H1 (cell line): ENCODE results near the gene ARRB1. TPM values are rescaled to one million over a fixed set of nuclear protein-coding genes. Genes with fewer than 3 reads are reported as not detected.

Experiments used
- CTCF ChIA-PET: fragments of 300-600 bp; sonication (Branson Sonifier 250); formaldehyde crosslinking; loops from one replicate; lab custom pipeline; 2021; ENCODE audit not compliant: partially characterized antibody; lab: Charles Lee
- POLR2A ChIA-PET: fragments of 300-600 bp; sonication (Branson Sonifier 250); formaldehyde crosslinking; loops from one replicate; lab custom pipeline; 2021; ENCODE audit warnings: inconsistent platforms; ENCODE audit not compliant: partially characterized antibody; lab: Charles Lee
- DNase-seq, 2 experiments: peaks; one replicate each; pipeline versions ENCODE4 v3.0.0 to v3.0.0-alpha.2; 2010 to 2022; ENCODE audit warnings: low spot score in 2 of 2, low read depth in 1 of 2, mixed read lengths in 1 of 2
- FAIRE-seq: peaks from 2 replicates; lab custom pipeline; 2011; peaks lifted over from hg19 to GRCh38; lab: Jason Lieb, UNC
- H2AFZ ChIP-seq: 2 replicates; pipeline ENCODE4 v1.8.1; 2012; ENCODE audit warnings: low read length, inconsistent platforms
- H2AK5ac ChIP-seq: 2 replicates; pipeline ENCODE4 v1.6.1; 2013; ENCODE audit warnings: low read depth, low read length
- H2BK120ac ChIP-seq: replicated peaks from 2 replicates; pipeline ENCODE3; 2013; ENCODE audit warnings: low read depth, low read length, inconsistent platforms
- H2BK12ac ChIP-seq: 2 replicates; pipeline ENCODE4 v1.6.1; 2013; ENCODE audit warnings: low read depth, low read length
- H2BK15ac ChIP-seq: 2 replicates; pipeline ENCODE4 v1.6.1; 2013; ENCODE audit warnings: low read length
- H2BK20ac ChIP-seq: 2 replicates; pipeline ENCODE4 v1.6.1; 2013; ENCODE audit warnings: low read length
- H2BK5ac ChIP-seq: 2 replicates; pipeline ENCODE4 v1.6.1; 2013; ENCODE audit warnings: low read depth, low read length
- H3K14ac ChIP-seq: 2 replicates; pipeline ENCODE4 v1.6.1; 2013; ENCODE audit warnings: inconsistent platforms; ENCODE audit not compliant: insufficient read length
- H3K18ac ChIP-seq: 2 replicates; pipeline ENCODE4 v1.6.1; 2013; ENCODE audit warnings: low read length; ENCODE audit errors: extremely low read depth
- H3K23ac ChIP-seq: 2 replicates; pipeline ENCODE4 v1.6.1; 2013; ENCODE audit warnings: inconsistent platforms; ENCODE audit not compliant: insufficient read length
- H3K23me2 ChIP-seq: 2 replicates; pipeline ENCODE4 v1.6.1; 2013; ENCODE audit warnings: low read depth, low read length
- H3K27ac ChIP-seq: 2 replicates; pipeline ENCODE4 v1.6.1; 2011; ENCODE audit warnings: low read depth, low read length, inconsistent platforms
- H3K27me3 ChIP-seq, 4 experiments: replicated peaks in 1 of 4; 1 replicate in 1 of 4; 2 replicates in 3 of 4; pipeline versions ENCODE4 v1.6.1 to v1.8.1; 2011 to 2013; ENCODE audit warnings: low read length in 3 of 4, mild to moderate bottlenecking in 3 of 4, inconsistent platforms in 2 of 4, mixed read lengths in 2 of 4, moderate library complexity in 1 of 4; ENCODE audit not compliant: control insufficient read depth in 3 of 4, insufficient read depth in 3 of 4; ENCODE audit errors: extremely low read depth in 1 of 4
- H3K36me3 ChIP-seq, 4 experiments: 2 replicates each; pipeline versions ENCODE4 v1.6.1 to v1.8.1; 2011 to 2013; ENCODE audit warnings: mild to moderate bottlenecking in 4 of 4, low read length in 3 of 4, moderate library complexity in 2 of 4, control low read depth in 1 of 4, inconsistent platforms in 1 of 4; ENCODE audit not compliant: insufficient read depth in 4 of 4, control insufficient read depth in 2 of 4
- H3K4ac ChIP-seq: replicated peaks from 2 replicates; pipeline ENCODE3; 2013; ENCODE audit warnings: low read length, low read depth, mixed read lengths, inconsistent platforms; ENCODE audit not compliant: insufficient read length
- H3K4me1 ChIP-seq, 4 experiments: replicated peaks in 1 of 4; 1 replicate in 1 of 4; 2 replicates in 3 of 4; pipeline versions ENCODE4 v1.6.1 to v1.8.1; 2011 to 2013; ENCODE audit warnings: low read length in 3 of 4, inconsistent platforms in 2 of 4, mixed read lengths in 1 of 4; ENCODE audit not compliant: insufficient read depth in 4 of 4, control insufficient read depth in 3 of 4
- H3K4me2 ChIP-seq, 2 experiments: 2 replicates each; pipeline versions ENCODE4 v1.6.1 to v1.8.1; 2011 to 2013; ENCODE audit warnings: low read depth in 2 of 2, low read length in 2 of 2, control low read depth in 1 of 2, inconsistent platforms in 1 of 2, mild to moderate bottlenecking in 1 of 2; ENCODE audit not compliant: insufficient read depth in 1 of 2
- H3K4me3 ChIP-seq, 4 experiments: fragments of 200-600, 300-600 bp in 1 of 4; sonication (generic), shearing (Covaris generic), sonication (Bioruptor Twin) in 1 of 4; 2 replicates each; pipeline versions ENCODE4 v1.5.1 to v1.8.1; 2011 to 2016; ENCODE audit warnings: low read length in 4 of 4, low read depth in 3 of 4, control low read depth in 2 of 4, inconsistent platforms in 2 of 4, mild to moderate bottlenecking in 2 of 4, mixed read lengths in 1 of 4, moderate library complexity in 1 of 4; ENCODE audit not compliant: insufficient read depth in 2 of 4; ENCODE audit errors: extremely low read depth in 1 of 4
- H3K56ac ChIP-seq: replicated peaks from 2 replicates; pipeline ENCODE3; 2013; ENCODE audit warnings: low read depth, mild to moderate bottlenecking, mixed read lengths, low read length, inconsistent platforms; ENCODE audit not compliant: insufficient read length
- H3K79me1 ChIP-seq: 2 replicates; pipeline ENCODE4 v1.6.1; 2013; ENCODE audit warnings: low read depth, low read length, control low read depth
- H3K79me2 ChIP-seq, 2 experiments: 2 replicates each; pipeline versions ENCODE4 v1.6.1 to v1.8.1; 2012 to 2013; ENCODE audit warnings: low read length in 2 of 2, mild to moderate bottlenecking in 2 of 2, inconsistent platforms in 1 of 2; ENCODE audit not compliant: insufficient read depth in 2 of 2, control insufficient read depth in 1 of 2
- H3K9ac ChIP-seq, 4 experiments: replicated peaks in 1 of 4; 1 replicate in 1 of 4; 2 replicates in 3 of 4; pipeline versions ENCODE4 v1.6.1 to v1.8.1; 2011 to 2013; ENCODE audit warnings: low read depth in 3 of 4, low read length in 3 of 4, control low read depth in 2 of 4, mild to moderate bottlenecking in 2 of 4, moderate library complexity in 2 of 4, inconsistent platforms in 1 of 4; ENCODE audit errors: extremely low read depth in 1 of 4
- H3K9me3 ChIP-seq, 2 experiments: 2 replicates each; pipeline versions ENCODE4 v1.6.1 to v1.8.1; 2012 to 2013; ENCODE audit warnings: mild to moderate bottlenecking in 2 of 2, moderate library complexity in 2 of 2, control low read depth in 1 of 2, inconsistent platforms in 1 of 2, low read depth in 1 of 2, low read length in 1 of 2, mixed read lengths in 1 of 2; ENCODE audit not compliant: insufficient read depth in 2 of 2
- H4K20me1 ChIP-seq, 2 experiments: replicated peaks in 1 of 2; 2 replicates each; pipeline versions ENCODE3 to v1.8.1; 2011 to 2013; ENCODE audit warnings: inconsistent platforms in 2 of 2, low read length in 2 of 2, mild to moderate bottlenecking in 1 of 2; ENCODE audit not compliant: insufficient read depth in 2 of 2, control insufficient read depth in 1 of 2
- H4K5ac ChIP-seq: 2 replicates; pipeline ENCODE4 v1.6.1; 2013; ENCODE audit warnings: low read length, low read depth, mixed read lengths, inconsistent platforms; ENCODE audit not compliant: insufficient read length
- H4K8ac ChIP-seq: 2 replicates; pipeline ENCODE4 v1.8.0; 2013; ENCODE audit warnings: mild to moderate bottlenecking, moderate library complexity, low read length, inconsistent platforms; ENCODE audit not compliant: insufficient read depth; ENCODE audit errors: extremely low read depth
- H4K91ac ChIP-seq: replicated peaks from 2 replicates; pipeline ENCODE3; 2013; ENCODE audit warnings: low read length, mixed read lengths, inconsistent platforms; ENCODE audit not compliant: insufficient read length
- ATF3 ChIP-seq: IDR thresholded peaks from 2 replicates; pipeline ENCODE4 v1.6.1; 2011; ENCODE audit warnings: low read depth, mild to moderate bottlenecking, low read length; ENCODE audit not compliant: insufficient read depth
- BRCA1 ChIP-seq: IDR thresholded peaks from 2 replicates; pipeline ENCODE4 v1.6.1; 2012; ENCODE audit warnings: low read depth, low read length, improper control_type of control experiment
- CBX5 ChIP-seq: fragments of 300-800, 300-1000 bp; sonication (generic); IDR thresholded peaks from 2 replicates; pipeline ENCODE4 v1.7.1; 2016; ENCODE audit warnings: antibody characterized with exemption, low read length, low read depth
- CHD2 ChIP-seq: IDR thresholded peaks from 2 replicates; pipeline ENCODE4 v1.6.1; 2012; ENCODE audit warnings: low read length, improper control_type of control experiment
- KDM5A ChIP-seq: fragments of 200-600 bp; IDR thresholded peaks from 2 replicates; pipeline ENCODE4 v1.7.1; 2012; ENCODE audit warnings: mild to moderate bottlenecking, low read length, inconsistent platforms, mixed read lengths
- NANOG ChIP-seq: IDR thresholded peaks from 2 replicates; pipeline ENCODE4 v1.6.1; 2011; ENCODE audit warnings: low read length, low read depth, mild to moderate bottlenecking, inconsistent platforms; ENCODE audit not compliant: insufficient read depth, poor library complexity, severe bottlenecking
- POLR2AphosphoS5 ChIP-seq: IDR thresholded peaks from 2 replicates; pipeline ENCODE4 v1.6.1; 2011; ENCODE audit warnings: low read depth, low read length
- POU5F1 ChIP-seq: IDR thresholded peaks from 2 replicates; pipeline ENCODE4 v1.6.1; 2011; ENCODE audit warnings: low read depth, mild to moderate bottlenecking, low read length, moderate library complexity
- RFX5 ChIP-seq: IDR thresholded peaks from 2 replicates; pipeline ENCODE4 v1.6.1; 2011; ENCODE audit warnings: low read depth, low read length, improper control_type of control experiment, borderline replicate concordance
- SAP30 ChIP-seq: fragments of 300-600 bp; sonication (generic); IDR thresholded peaks from 2 replicates; pipeline ENCODE4 v1.7.1; 2012; ENCODE audit warnings: low read length, moderate library complexity, mild to moderate bottlenecking, inconsistent platforms; ENCODE audit not compliant: insufficient read depth, insufficient replicate concordance
- TAF1 ChIP-seq: IDR thresholded peaks from 2 replicates; pipeline ENCODE4 v1.6.1; 2011; ENCODE audit warnings: mild to moderate bottlenecking, low read depth, low read length
- WGBS, 2 experiments: shearing (Covaris generic) in 1 of 2; methylation state at CpG; one replicate each; pipeline versions ENCODE4 v1.1.6 to v1.1.7; 2013 to 2015; ENCODE audit warnings: low lambda C conversion rate in 2 of 2, mixed read lengths in 2 of 2, inconsistent platforms in 1 of 2, low coverage in 1 of 2, missing lambda C conversion rate in 1 of 2; ENCODE audit not compliant: insufficient replicate concordance in 2 of 2, insufficient coverage in 1 of 2, insufficient read length in 1 of 2; ENCODE audit errors: extremely low coverage in 1 of 2, missing lambda C conversion rate in 1 of 2; 5-methylcytosine and 5-hydroxymethylcytosine counted together
- polyA plus RNA-seq, 7 experiments: library from polyadenylated mRNA; depleted of rRNA in 3 of 7; stranded (reverse) in 5 of 7; unstranded in 2 of 7; fragments of >200 nt in 5 of 7; fragments of 200-250 nt in 2 of 7; gene quantifications; 1 replicate in 5 of 7; 2 replicates in 1 of 7; 4 replicates in 1 of 7; pipeline versions ENCODE4 v1.2.1 to v1.2.3, GENCODE V29; 2011 to 2013; ENCODE audit warnings: missing spikeins in 2 of 7, mixed read lengths in 2 of 7
- total RNA-seq: library from RNA; stranded (reverse); fragmentation: NEBNext Ultra II Directional; extraction: Animal tissue kit (Norgen Biotek cat#: 25700); gene quantifications from 2 replicates; pipeline ENCODE4 v1.2.1, GENCODE V29; 2021

Gene ARRB1
- total and polyA plus RNA-seq, 2 of the 8 experiments (the other 6 are each of a cell fraction or from before 2014, with no cell fraction given), result 9.4 to 31.8 TPM

DNA sequence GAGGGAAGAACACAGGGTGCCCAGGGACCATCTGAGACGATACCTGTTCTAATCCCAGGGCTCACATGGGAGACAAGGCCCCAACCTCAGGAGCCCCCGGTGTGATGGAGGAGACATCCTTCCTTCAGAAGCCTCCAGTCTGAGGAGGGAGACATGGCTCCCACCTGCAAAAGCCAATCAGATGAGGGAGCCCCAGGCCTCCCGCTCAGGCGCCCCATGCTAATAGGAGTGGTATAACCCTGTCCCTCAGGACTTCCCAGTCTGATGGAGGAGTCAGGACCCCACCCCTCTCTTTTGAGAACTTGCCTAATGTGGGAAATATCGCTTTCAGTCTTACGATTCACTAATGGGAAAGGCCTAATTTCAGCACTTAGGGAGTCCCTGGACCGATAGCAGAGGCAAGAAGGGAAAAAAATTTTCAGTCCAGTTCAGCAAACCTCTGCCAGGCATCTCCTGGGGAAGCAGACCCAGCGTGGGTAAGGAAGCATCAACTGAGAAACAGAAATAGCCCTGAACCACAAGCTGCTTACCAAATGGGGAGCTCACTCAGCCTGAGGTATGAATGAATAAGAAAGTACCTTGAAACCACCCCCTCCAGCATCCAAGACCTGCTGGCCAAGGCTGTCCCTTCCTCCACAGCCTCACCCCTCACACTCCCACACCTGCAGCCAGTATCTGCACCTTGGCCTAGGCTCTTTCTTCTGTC lies 5.9 kb downstream of the ARRB1 start:
- Histone ChIP-seq H2BK20ac (peak overlapping the region; percentile 77; the same call in 1 of the 2 replicates), H2AK5ac (peak overlapping the region; percentile 83; the same call in 1 of the 2 replicates), H3K4me3 (no peak overlapping the region), H2BK12ac (peak overlapping the region; percentile 61; the same call in 1 of the 2 replicates), H3K56ac (no peak overlapping the region), H3K4ac (no peak overlapping the region), H3K18ac (peak overlapping the region; percentile 34; the same call in 1 of the 2 replicates), H4K5ac (no peak overlapping the region), H3K4me1 (peaks cover 16 to 45% (median 27%) of the 10 kb centered on the region in 4 experiments), H3K9me3 (no peaks in the 10 kb centered on the region), H2BK120ac (no peak overlapping the region), H2BK15ac (0 out of 2 replicates have a peak overlapping the region, but pooled peaks have one; percentile 46), H3K23ac (no peak overlapping the region), H4K91ac (peak overlapping the region; percentile 12), H4K8ac (no peak overlapping the region), H3K14ac (no peak overlapping the region), H2BK5ac (peak overlapping the region; percentile 80; the same call in 1 of the 2 replicates), H3K79me1 (peaks cover 5% of the 10 kb centered on the region), H2AFZ (no peak overlapping the region), H3K27ac (no peak overlapping the region), H3K9ac (no peak overlapping the region; a peak in 1 of 7 replicates), H3K79me2 (peaks cover 0 to 3% of the 10 kb centered on the region in 2 experiments; a peak in 1 of 4 replicates), H4K20me1 (no peaks in the 10 kb centered on the region), H3K27me3 (peaks cover 0 to 3% (median 2%) of the 10 kb centered on the region in 4 experiments; a peak in 3 of 7 replicates), H3K36me3 (no peaks in the 10 kb centered on the region), H3K23me2 (peaks cover under 1% of the 10 kb centered on the region; the same call in 1 of the 2 replicates), H3K4me2 (no peak overlapping the region)
- FAIRE-seq, result no peak
- DNase-seq, result no peak
- ChIA-PET POLR2A (interaction anchor here (0.7 to 1.7 kb wide), 4 partner anchors 8 to 31 kb away, joined by 3 to 5 read pairs (median 4); no protein-coding TSS in a partner anchor), CTCF (interaction anchor here (0.8 to 2.6 kb wide), 6 partner anchors 11 to 100 kb away, joined by 3 to 8 read pairs (median 4); no protein-coding TSS in a partner anchor)
- WGBS, 2 experiments, result 78% methylated on average over 8 of the region's 8 CpGs; no CpG with 5 or more reads in 1 of the 2 experiments
- TF ChIP-seq POU5F1 (no peak), KDM5A (no peak), CHD2 (no peak), TAF1 (no peak), NANOG (no peak), SAP30 (no peak), RFX5 (no peak), POLR2AphosphoS5 (no peak), BRCA1 (no peak), CBX5 (no peak), ATF3 (no peak)
